ENCODE data around the gene IQCH.

The IQCH gene

GRCh38 chr15:67369359-67369998 lies 114.9 kb downstream of the IQCH start:
- no peaks in the 10 kb centered on the region for H3K4me1 ChIP-seq (ENCODE audit: insufficient read depth, low read length, severe bottlenecking)
- H3K9me2 ChIP-seq (ENCODE audit: low read depth, low read length) = no peaks in the 10 kb centered on the region
- no peaks in the 10 kb centered on the region for H3K36me3 ChIP-seq (ENCODE audit: insufficient read depth, low read length)
- H3K79me2 ChIP-seq (ENCODE audit: insufficient read depth, low read length) = no peaks in the 10 kb centered on the region
- H4K20me1 ChIP-seq (ENCODE audit: insufficient read depth, low read length) = no peaks in the 10 kb centered on the region
- no peak overlapping the region for H3K4me2 ChIP-seq (ENCODE audit: low read length)
- no peaks in the 10 kb centered on the region for H3F3A ChIP-seq (ENCODE audit: insufficient read depth, low read length)
- no peaks in the 10 kb centered on the region for H3K9me3 ChIP-seq (ENCODE audit: low read length)
- H3K27me3 ChIP-seq (ENCODE audit: insufficient read depth, low read length) = no peaks in the 10 kb centered on the region
- H2AFZ ChIP-seq (ENCODE audit: low read length) = no peak overlapping the region
- H3K27ac ChIP-seq (ENCODE audit: low read depth, low read length, poor library complexity, severe bottlenecking) = no peak overlapping the region
- no peak overlapping the region for H3K9ac ChIP-seq (ENCODE audit: low read length)
- H3K4me3 ChIP-seq (ENCODE audit: low read depth, low read length, poor library complexity, severe bottlenecking) = no peak overlapping the region
- TF ChIP-seq, protein P1, sequence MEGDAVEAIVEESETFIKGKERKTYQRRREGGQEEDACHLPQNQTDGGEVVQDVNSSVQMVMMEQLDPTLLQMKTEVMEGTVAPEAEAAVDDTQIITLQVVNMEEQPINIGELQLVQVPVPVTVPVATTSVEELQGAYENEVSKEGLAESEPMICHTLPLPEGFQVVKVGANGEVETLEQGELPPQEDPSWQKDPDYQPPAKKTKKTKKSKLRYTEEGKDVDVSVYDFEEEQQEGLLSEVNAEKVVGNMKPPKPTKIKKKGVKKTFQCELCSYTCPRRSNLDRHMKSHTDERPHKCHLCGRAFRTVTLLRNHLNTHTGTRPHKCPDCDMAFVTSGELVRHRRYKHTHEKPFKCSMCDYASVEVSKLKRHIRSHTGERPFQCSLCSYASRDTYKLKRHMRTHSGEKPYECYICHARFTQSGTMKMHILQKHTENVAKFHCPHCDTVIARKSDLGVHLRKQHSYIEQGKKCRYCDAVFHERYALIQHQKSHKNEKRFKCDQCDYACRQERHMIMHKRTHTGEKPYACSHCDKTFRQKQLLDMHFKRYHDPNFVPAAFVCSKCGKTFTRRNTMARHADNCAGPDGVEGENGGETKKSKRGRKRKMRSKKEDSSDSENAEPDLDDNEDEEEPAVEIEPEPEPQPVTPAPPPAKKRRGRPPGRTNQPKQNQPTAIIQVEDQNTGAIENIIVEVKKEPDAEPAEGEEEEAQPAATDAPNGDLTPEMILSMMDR (IDR thresholded peaks at IDR 0.05; ENCODE audit: low read length) = no peak
- no peak for TF ChIP-seq EZH2 (IDR thresholded peaks at IDR 0.05; ENCODE audit: borderline replicate concordance, low read length)

GRCh38 chr15:67370206-67370954 lies 115.8 kb downstream of the IQCH start:
- Histone ChIP-seq H3K4me1 (ENCODE audit: insufficient read depth, low read length, severe bottlenecking) (no peaks in the 10 kb centered on the region), H3F3A (ENCODE audit: insufficient read depth, low read length) (no peaks in the 10 kb centered on the region), H3K9me3 (ENCODE audit: low read length) (no peaks in the 10 kb centered on the region), H3K79me2 (ENCODE audit: insufficient read depth, low read length) (no peaks in the 10 kb centered on the region), H3K9ac (ENCODE audit: low read length) (no peak overlapping the region), H3K4me3 (ENCODE audit: low read depth, low read length, poor library complexity, severe bottlenecking) (no peak overlapping the region), H3K4me2 (ENCODE audit: low read length) (no peak overlapping the region), H2AFZ (ENCODE audit: low read length) (no peak overlapping the region), H3K27ac (ENCODE audit: low read depth, low read length, poor library complexity, severe bottlenecking) (no peak overlapping the region), H4K20me1 (ENCODE audit: insufficient read depth, low read length) (no peaks in the 10 kb centered on the region), H3K36me3 (ENCODE audit: insufficient read depth, low read length) (no peaks in the 10 kb centered on the region), H3K27me3 (ENCODE audit: insufficient read depth, low read length) (no peaks in the 10 kb centered on the region), H3K9me2 (ENCODE audit: low read depth, low read length) (no peaks in the 10 kb centered on the region)
- TF ChIP-seq, protein P1 (IDR thresholded peaks at IDR 0.05; ENCODE audit: low read length) = no peak
- no peak for TF ChIP-seq EZH2 (IDR thresholded peaks at IDR 0.05; ENCODE audit: borderline replicate concordance, low read length)

- Histone ChIP-seq H3K79me2 (ENCODE audit: insufficient read depth, low read length) (no peaks in the 10 kb centered on the region), H3K9me2 (ENCODE audit: low read depth, low read length) (no peaks in the 10 kb centered on the region), H3K4me3 (ENCODE audit: low read depth, low read length, poor library complexity, severe bottlenecking) (no peak overlapping the region), H4K20me1 (ENCODE audit: insufficient read depth, low read length) (no peaks in the 10 kb centered on the region), H3K4me1 (ENCODE audit: insufficient read depth, low read length, severe bottlenecking) (no peaks in the 10 kb centered on the region), H3F3A (ENCODE audit: insufficient read depth, low read length) (no peaks in the 10 kb centered on the region), H2AFZ (ENCODE audit: low read length) (no peak overlapping the region), H3K4me2 (ENCODE audit: low read length) (no peak overlapping the region), H3K36me3 (ENCODE audit: insufficient read depth, low read length) (no peaks in the 10 kb centered on the region), H3K27ac (ENCODE audit: low read depth, low read length, poor library complexity, severe bottlenecking) (no peak overlapping the region), H3K9me3 (ENCODE audit: low read length) (no peaks in the 10 kb centered on the region), H3K9ac (ENCODE audit: low read length) (no peak overlapping the region), H3K27me3 (ENCODE audit: insufficient read depth, low read length) (no peaks in the 10 kb centered on the region)
- TF ChIP-seq, protein P1 (IDR thresholded peaks at IDR 0.05; ENCODE audit: low read length) = no peak
- TF ChIP-seq EZH2 (IDR thresholded peaks at IDR 0.05; ENCODE audit: borderline replicate concordance, low read length) = no peak
These were observed 118.0 kb downstream of the IQCH start for GRCh38 chr15:67372543-67372942.
